GM18867 (cell line): ENCODE results near the gene GRB10.

ENCODE experiments used
- ATAC-seq: cut with Tn5 transposase; IDR thresholded peaks from one replicate; pipeline ENCODE4 v1.9.1; 2021; ENCODE audit warnings: mild to moderate bottlenecking, moderate library complexity; ENCODE audit not compliant: unreplicated experiment

GRB10 gene

DNA sequence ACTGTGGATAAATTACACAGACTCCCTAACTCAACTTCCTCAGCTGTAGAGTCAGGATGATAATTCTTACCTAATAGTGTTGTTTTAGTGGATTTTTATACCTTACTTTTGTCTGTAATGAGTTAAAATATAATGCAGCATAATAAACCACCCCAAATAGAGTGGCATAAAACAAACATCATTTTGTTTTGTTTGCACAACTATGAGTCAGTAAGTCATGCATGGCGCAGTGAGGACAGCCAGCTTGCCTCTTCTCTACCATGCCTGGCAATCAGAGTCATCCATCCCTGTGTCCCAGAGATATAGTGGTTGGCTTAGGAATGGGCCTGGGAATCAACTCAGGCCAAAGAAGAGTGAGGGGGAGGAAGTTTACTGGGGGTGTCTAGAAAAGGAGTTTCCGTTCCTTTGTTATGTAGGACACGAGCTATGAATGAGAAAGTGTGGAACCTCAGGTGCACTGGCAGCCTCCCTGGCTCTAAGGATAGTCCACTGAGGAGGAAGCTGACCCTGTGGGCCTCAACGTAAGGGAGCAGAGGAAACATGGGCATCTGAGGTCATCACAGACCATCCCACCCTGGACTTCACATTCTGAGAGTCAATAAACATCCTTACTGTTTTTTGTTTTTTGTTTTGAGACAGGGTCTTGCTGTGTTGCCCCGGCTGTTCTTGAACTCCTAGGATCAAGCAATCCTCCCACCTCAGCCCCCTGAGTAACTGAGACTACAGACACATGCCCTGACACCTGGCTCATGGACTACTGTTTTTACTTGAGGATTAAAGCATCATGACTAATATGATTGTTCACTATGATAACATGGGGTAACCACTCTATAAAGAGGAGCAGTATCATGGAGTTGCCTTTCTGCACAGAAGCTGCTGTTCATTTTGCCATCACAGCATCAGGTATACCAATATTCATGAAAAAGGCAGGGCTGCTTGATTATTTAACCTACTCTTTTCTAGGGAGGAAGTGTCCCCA lies 21.0 kb upstream of the GRB10 start:
- no peak for ATAC-seq

- ATAC-seq, result no peak
Measured at GRCh38 chr7:50801907-50802306, 19.2 kb upstream of the GRB10 start.

GRCh38 chr7:50799873-50800272 lies 17.2 kb upstream of the GRB10 start:
- ATAC-seq, result no peak

DNA sequence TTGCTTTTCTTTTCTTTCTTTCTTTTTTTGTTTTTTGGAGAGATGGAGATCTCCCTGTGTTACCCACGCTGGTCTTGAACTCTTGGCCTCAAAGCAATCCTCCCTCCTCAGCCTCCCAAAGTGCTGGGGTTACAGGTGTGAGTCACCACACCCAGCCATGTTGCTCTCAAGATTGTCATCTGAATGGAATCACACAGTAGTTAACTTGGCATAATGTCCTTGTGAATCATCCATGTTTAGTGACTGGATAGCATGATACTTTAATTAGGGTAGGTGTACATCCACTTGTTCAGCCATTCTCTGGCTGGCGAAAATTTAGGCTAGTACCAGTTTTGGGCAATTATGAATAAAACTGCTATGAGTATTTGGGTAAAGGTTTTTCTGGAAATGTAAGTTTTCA lies 15.4 kb upstream of the GRB10 start:
- ATAC-seq, result no peak

DNA sequence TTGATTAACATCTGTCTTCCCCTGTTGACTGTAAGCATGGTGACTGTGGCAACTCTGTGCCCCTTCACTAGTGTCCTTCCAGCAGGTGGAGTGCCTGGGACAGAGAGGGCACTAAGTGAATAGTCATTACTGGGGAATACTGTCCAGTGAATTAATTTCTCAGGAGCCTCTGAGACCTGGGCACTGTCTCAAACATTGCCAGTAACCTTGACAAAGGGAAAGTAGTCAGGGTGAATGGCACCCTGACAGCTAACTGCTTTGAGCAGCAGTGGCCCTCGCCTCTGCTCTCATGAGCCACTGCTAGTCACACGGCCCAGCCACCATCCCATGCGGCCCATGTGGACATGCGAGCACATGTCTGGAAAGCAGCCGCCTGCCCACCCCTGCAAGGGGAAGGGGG lies 13.1 kb upstream of the GRB10 start:
- ATAC-seq, result no peak

DNA sequence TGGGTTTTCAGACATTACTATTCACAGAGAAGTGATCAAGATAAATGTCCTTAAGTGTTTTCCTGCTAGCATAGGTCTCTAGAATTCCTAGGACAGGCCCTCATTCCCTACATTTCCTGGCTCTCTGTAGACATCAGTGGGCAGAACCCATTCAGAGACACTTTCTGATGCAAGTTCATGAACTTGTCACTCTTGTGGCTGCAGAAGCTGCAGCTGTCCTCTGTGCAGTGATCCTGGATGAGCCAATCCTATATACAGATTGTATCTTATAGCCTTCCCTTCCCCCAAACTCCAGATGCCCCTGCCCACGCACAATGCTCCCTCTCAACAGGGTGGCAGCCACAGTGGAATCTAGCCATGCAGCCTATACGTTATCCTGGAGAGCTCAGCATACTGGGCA lies 12.6 kb upstream of the GRB10 start:
- ATAC-seq, result no peak

DNA sequence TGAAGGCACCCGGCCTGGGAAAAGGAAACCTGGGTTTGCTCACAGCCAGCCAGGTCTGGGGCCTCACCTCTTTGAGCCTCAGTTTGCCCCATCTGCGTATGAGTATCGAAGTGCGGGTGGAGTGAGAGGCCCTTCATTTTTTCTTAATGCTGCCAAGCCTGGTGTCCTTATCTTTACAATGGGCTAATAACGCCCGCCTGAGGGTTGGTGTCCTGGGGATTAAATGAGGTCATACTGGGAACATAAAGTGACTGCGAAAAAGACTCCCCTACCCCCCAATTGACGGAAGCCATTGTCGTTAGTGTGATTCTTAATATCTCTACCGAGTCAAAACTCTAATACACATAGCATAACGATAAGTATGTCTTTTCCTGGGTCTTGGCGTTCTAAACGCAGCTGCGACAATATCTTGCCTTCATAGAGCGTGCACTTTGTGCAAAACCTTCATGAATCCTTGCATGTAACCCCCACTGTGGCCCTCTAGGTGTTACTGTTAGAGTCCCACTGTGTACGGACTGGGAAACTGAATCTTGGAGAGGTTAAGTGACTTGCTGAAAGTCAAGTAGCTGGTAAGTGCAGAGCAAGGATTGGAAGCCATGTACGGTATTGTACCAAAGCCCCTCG lies 11.4 kb upstream of the GRB10 start:
- no peak for ATAC-seq

- ATAC-seq, result no peak
Measured at GRCh38 chr7:50793120-50793946, 10.6 kb upstream of the GRB10 start.

GRCh38 chr7:50792342-50793119 lies 9.8 kb upstream of the GRB10 start:
- no peak for ATAC-seq

GRCh38 chr7:50791938-50792341 lies 9.2 kb upstream of the GRB10 start:
- ATAC-seq, result no peak

- no peak for ATAC-seq
Measured at GRCh38 chr7:50791363-50791937, 8.8 kb upstream of the GRB10 start.

- ATAC-seq, result no peak
Measured at GRCh38 chr7:50790381-50790780, 7.7 kb upstream of the GRB10 start.

- no peak for ATAC-seq
Measured at GRCh38 chr7:50788382-50788781, 5.7 kb upstream of the GRB10 start.

DNA sequence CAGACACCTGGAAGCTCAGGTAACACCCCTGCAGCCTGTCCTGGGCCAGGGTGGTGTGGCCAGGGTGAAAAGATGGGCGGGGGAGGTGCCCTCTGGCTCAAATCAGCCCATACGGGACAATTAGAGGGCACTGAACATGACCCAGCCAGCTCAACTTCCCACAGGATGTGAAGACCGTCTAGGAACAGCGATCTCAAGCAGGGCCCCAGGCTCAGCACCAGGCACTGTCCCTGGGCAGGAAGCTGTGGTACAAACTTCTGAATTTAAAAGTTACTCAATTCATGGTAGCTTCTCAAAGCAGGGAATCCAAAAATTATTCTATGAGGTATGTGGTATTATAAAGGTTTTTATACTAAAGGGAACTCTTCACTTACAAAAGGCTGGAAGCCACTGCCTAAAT lies 5.1 kb upstream of the GRB10 start:
- ATAC-seq, result no peak

- ATAC-seq, result no peak
Measured at GRCh38 chr7:50785346-50785745, 2.6 kb upstream of the GRB10 start.

GRCh38 chr7:50783801-50784507 lies 1.3 kb upstream of the GRB10 start:
- no peak for ATAC-seq

DNA sequence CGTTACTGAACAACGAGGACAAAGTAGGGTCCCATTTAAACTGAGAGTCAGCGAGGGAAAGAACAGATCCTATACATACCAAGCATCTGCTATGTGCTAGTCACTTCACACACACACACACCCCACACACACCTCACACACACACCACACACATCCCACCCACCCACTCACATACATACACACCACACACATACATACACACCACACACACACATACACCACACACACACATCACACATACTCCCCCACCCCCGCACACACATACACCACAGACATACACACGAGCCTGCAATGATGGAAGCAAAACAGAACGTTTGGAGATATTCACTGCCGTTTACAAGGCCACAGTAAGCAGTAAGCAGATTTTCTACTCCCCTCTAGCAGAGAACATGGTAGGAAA lies 607 bp upstream of the GRB10 start:
- no peak for ATAC-seq

DNA sequence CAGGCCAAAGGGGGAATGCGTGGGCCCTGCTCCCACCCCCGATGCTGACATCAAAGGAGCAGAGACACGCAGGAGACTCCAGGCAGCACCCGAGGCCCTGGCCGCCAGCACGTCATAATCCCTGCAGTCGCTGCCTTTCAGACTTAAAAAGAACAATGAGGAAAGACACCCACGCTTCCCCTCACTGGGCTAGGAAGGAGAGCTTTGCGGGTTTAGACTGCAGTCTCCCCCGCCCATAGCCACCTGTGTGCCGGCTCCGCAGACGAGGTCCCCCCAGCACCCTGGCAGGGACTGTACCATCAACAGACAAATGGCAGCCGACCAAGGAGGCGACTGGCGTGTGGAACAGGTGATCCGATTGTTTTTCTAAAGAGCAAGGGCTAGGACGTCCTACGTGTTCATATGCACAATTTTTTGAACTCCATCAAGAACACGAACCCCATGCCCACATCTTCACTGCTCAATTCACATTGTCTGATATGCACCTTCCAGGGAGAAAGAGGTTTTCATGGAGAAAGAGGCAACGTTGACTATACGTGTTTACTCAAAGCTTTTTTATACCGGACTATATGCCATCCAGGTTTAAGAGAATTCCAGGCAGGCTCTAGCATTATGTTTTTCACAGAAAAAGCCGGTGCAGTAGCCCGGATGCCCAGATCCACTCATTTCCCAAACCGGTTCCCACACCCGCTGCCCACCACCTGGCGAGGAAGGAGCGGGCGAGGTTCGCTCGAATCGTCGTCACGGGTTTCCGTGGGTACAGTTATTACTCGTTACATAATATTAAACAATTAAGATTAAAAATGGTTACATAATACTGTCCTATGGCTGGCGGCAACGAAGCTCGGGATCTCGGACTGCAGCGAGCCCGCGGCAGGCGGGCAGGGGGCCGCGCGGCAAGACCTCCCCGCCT lies 1.1 kb downstream of the GRB10 start:
- no peak for ATAC-seq

DNA sequence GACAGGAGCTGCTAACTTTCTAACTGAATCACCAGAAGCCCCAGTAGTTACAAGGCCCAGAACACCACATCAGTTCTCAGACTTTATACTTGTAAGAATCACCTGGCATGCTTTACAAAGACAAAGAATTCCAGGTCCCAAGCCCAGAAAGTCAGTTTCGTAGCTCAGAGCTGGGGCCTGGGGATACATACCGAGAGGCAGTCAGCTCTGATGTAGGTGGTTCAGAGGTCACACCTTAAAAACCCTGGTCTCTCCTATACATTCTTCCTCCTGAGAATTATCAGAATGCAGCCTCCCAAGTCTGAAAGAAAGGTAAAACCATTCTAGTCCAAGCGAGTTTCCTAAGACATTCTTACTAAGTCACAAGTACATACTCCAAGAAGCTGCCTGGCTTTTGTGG lies 2.3 kb downstream of the GRB10 start:
- ATAC-seq, result no peak
